GM23248 (cell line): ENCODE measurements around the gene MSX1.

Experiments used
- EZH2 ChIP-seq: fragments of 200-600 bp; sonication (generic); IDR thresholded peaks from 2 replicates; pipeline ENCODE4 v1.6.1; 2018; ENCODE audit warnings: antibody characterized with exemption, mild to moderate bottlenecking; ENCODE audit not compliant: insufficient read depth, poor library complexity, severe bottlenecking
- EZH2phosphoT487 ChIP-seq: fragments of 200-600 bp; sonication (generic); IDR thresholded peaks from 2 replicates; pipeline ENCODE4 v1.6.1; 2018; ENCODE audit warnings: antibody characterized with exemption, moderate library complexity, mild to moderate bottlenecking, low read depth; ENCODE audit not compliant: insufficient read depth

DNA sequence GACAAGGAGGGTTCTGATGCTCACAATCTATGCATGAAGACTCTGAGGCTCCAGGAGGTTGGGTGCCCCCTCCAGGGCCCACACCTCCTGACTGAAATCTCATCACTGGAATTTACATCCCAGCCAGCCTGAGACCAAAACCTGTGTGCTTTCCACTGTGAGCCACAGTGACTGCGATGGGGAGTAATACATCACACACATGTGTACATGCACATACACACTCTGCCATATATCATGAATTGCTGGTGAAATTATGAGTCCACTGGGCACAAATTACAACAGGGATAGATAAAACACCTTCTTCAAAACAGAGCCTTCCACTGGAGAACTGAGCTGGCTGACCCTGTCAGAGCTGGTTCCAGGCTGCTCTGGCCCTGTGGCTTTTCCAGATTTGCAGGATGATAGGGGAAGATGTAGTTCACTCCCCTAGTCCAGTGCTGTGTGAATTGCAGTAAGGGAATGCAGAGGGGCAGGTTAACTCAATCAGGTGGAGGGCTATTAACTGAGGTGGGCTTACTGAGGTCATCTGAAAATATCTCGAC, 35.8 kb upstream of the MSX1 start:
- TF ChIP-seq EZH2phosphoT487 (no peak), EZH2 (no peak)
